Left ventricle myocardium inferior (tissue), 1 donor: ENCODE results near the gene CLMN. TPM values are rescaled to one million over a fixed set of nuclear protein-coding genes. Genes with fewer than 3 reads are reported as not detected.

Experiments
- DNase-seq: peaks from one replicate; pipeline ENCODE4 v3.0.0-alpha.2; 2020
- H3K27ac ChIP-seq: fragments of 200-600 bp; replicated peaks from 2 replicates; pipeline ENCODE4 v1.8.0; 2021
- H3K27me3 ChIP-seq: fragments of 200-600 bp; 2 replicates; pipeline ENCODE4 v1.8.0; 2021; ENCODE audit warnings: low read depth
- H3K36me3 ChIP-seq: fragments of 200-600 bp; 2 replicates; pipeline ENCODE4 v1.8.0; 2021
- H3K4me1 ChIP-seq: fragments of 200-600 bp; 2 replicates; pipeline ENCODE4 v1.8.0; 2021
- H3K4me3 ChIP-seq: fragments of 200-600 bp; 2 replicates; pipeline ENCODE4 v1.8.0; 2021; ENCODE audit warnings: mild to moderate bottlenecking, moderate library complexity
- H3K9me3 ChIP-seq: fragments of 200-600 bp; replicated peaks from 2 replicates; pipeline ENCODE4 v1.8.0; 2021
- CTCF ChIP-seq: fragments of 200-600 bp; IDR thresholded peaks from 2 replicates; pipeline ENCODE4 v1.8.0; 2021; ENCODE audit warnings: antibody characterized with exemption, mild to moderate bottlenecking, borderline replicate concordance
- intact Hi-C: fragments of 100-400 bp; cut with micrococcal nuclease; formaldehyde crosslinking; loops from one replicate; pipeline ENCODE4 v1.11.0; 2022
- total RNA-seq: library from RNA; stranded (reverse); fragmentation: NEBNext Ultra II Directional; extraction: Animal tissue kit (Norgen Biotek cat#: 25700); gene quantifications from one replicate; pipeline ENCODE4 v1.2.1, GENCODE V29; 2021
- donor health status: DM: no; HTN: yes; CAD: no; lungs with severe emphysema.

CLMN gene
- total RNA-seq, 1 donor from 2014 or later: 3.7 TPM

GRCh38 chr14:95222870-95223398 is 96.8 kb downstream of the CLMN start:
- Histone ChIP-seq H3K4me3 (no peak overlapping the region), H3K27ac (peak overlapping the region; percentile 55)
- TF ChIP-seq CTCF: no peak

GRCh38 chr14:95222151-95222631 is 97.5 kb downstream of the CLMN start:
- intact Hi-C loops: no loop called here
- H3K36me3 ChIP-seq: peaks cover 14% of the 10 kb centered on the region
- H3K4me1 ChIP-seq: peaks cover 20% of the 10 kb centered on the region
- no peak overlapping the region for H3K4me3 ChIP-seq
- no peaks in the 10 kb centered on the region for H3K9me3 ChIP-seq
- TF ChIP-seq CTCF: no peak
- peaks cover 10% of the 10 kb centered on the region for H3K27me3 ChIP-seq
- DNase-seq: no peak
- peak overlapping the region; percentile 55 for H3K27ac ChIP-seq

More at GRCh38 chr14:95222870-95223398, 96.8 kb downstream of the CLMN start:
- Histone ChIP-seq H3K27me3 (peaks cover 10% of the 10 kb centered on the region), H3K9me3 (no peaks in the 10 kb centered on the region), H3K36me3 (peaks cover 14% of the 10 kb centered on the region), H3K4me1 (peaks cover 20% of the 10 kb centered on the region)
- DNase-seq: no peak
- intact Hi-C loops: no loop called here

GRCh38 chr14:95221531-95221930 is 98.2 kb downstream of the CLMN start:
- peaks cover 15% of the 10 kb centered on the region for H3K27me3 ChIP-seq
- H3K4me3 ChIP-seq: no peak overlapping the region
- TF ChIP-seq CTCF: no peak
- no peak overlapping the region for H3K27ac ChIP-seq
- peaks cover 14% of the 10 kb centered on the region for H3K36me3 ChIP-seq
- peaks cover 20% of the 10 kb centered on the region for H3K4me1 ChIP-seq
- intact Hi-C loops: no loop called here
- no peaks in the 10 kb centered on the region for H3K9me3 ChIP-seq
- DNase-seq: no peak

- Histone ChIP-seq H3K4me3 (no peak overlapping the region), H3K4me1 (peaks cover 20% of the 10 kb centered on the region), H3K27me3 (peaks cover 21% of the 10 kb centered on the region), H3K36me3 (peaks cover 14% of the 10 kb centered on the region), H3K27ac (no peak overlapping the region), H3K9me3 (no peaks in the 10 kb centered on the region)
- DNase-seq: no peak
- TF ChIP-seq CTCF: no peak
- intact Hi-C loops: no loop called here
These were observed 99.0 kb downstream of the CLMN start for GRCh38 chr14:95220663-95221231.

- Histone ChIP-seq H3K9me3 (no peaks in the 10 kb centered on the region), H3K27ac (no peak overlapping the region), H3K4me3 (no peak overlapping the region), H3K27me3 (peaks cover 19% of the 10 kb centered on the region), H3K36me3 (peaks cover 14% of the 10 kb centered on the region), H3K4me1 (peaks cover 14% of the 10 kb centered on the region)
- no peak for TF ChIP-seq CTCF
- intact Hi-C loops: no loop called here
- DNase-seq: no peak
These were observed 101.1 kb downstream of the CLMN start for GRCh38 chr14:95218472-95219193.
